Ishikawa (cell line): ENCODE results near the gene TMEM72.

Source experiments
- CEBPB ChIP-seq: IDR thresholded peaks from 2 replicates; pipeline ENCODE4 v1.6.1; 2012
- CREB1 ChIP-seq: IDR thresholded peaks from 2 replicates; pipeline ENCODE4 v1.6.1; 2012; ENCODE audit warnings: low read depth
- EGR1 ChIP-seq: IDR thresholded peaks from 2 replicates; pipeline ENCODE4 v1.6.1; 2012
- EP300 ChIP-seq: IDR thresholded peaks from 2 replicates; pipeline ENCODE4 v1.6.1; 2012; ENCODE audit warnings: borderline replicate concordance
- FOXM1 ChIP-seq: IDR thresholded peaks from 2 replicates; pipeline ENCODE4 v1.6.1; 2012; ENCODE audit warnings: low read depth, borderline replicate concordance
- NFIC ChIP-seq: IDR thresholded peaks from 2 replicates; pipeline ENCODE4 v1.6.1; 2012
- RAD21 ChIP-seq: IDR thresholded peaks from 2 replicates; pipeline ENCODE4 v1.6.1; 2012; ENCODE audit warnings: low read depth
- TAF1 ChIP-seq: IDR thresholded peaks from 2 replicates; pipeline ENCODE4 v1.6.1; 2012; ENCODE audit warnings: low read depth, mild to moderate bottlenecking
- TCF12 ChIP-seq: IDR thresholded peaks from 2 replicates; pipeline ENCODE4 v1.6.1; 2012; ENCODE audit warnings: low read depth
- TEAD4 ChIP-seq: IDR thresholded peaks from 2 replicates; pipeline ENCODE4 v1.6.1; 2012
- YY1 ChIP-seq: IDR thresholded peaks from 2 replicates; pipeline ENCODE4 v1.6.1; 2012; ENCODE audit warnings: low read depth
- ZBTB7A ChIP-seq: IDR thresholded peaks from 2 replicates; pipeline ENCODE4 v1.6.1; 2012; ENCODE audit warnings: low read depth
- TF ChIP-seq, protein P1 (sequence below): IDR thresholded peaks from 2 replicates; pipeline ENCODE4 v1.6.1; 2012; ENCODE audit warnings: low read depth, mild to moderate bottlenecking
- TF ChIP-seq, protein P2 (sequence below): IDR thresholded peaks from 2 replicates; pipeline ENCODE4 v1.6.1; 2012
- TF ChIP-seq, protein P3 (sequence below): IDR thresholded peaks from 2 replicates; pipeline ENCODE4 v1.6.1; 2012

Gene TMEM72

DNA sequence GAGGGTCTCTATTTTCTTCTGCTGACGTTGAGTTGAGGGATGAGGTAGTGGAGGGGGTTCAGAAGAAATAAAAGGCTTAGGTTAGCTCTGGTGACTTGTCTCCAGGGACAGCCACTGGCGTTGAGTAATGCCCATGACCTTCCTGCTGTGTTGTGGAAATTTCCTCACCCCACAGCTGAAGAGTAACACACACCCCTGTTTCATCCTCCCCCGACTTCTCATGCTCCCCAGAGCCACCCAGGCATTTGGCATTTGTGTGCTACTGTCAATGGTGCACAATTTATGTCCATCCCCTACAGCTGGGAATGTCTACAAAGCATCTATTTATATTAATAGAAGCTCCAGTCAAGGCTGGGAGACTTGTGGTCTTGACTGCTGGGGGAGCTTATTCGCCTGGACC lies 4.7 kb upstream of the TMEM72 start:
- TF ChIP-seq, protein P1, sequence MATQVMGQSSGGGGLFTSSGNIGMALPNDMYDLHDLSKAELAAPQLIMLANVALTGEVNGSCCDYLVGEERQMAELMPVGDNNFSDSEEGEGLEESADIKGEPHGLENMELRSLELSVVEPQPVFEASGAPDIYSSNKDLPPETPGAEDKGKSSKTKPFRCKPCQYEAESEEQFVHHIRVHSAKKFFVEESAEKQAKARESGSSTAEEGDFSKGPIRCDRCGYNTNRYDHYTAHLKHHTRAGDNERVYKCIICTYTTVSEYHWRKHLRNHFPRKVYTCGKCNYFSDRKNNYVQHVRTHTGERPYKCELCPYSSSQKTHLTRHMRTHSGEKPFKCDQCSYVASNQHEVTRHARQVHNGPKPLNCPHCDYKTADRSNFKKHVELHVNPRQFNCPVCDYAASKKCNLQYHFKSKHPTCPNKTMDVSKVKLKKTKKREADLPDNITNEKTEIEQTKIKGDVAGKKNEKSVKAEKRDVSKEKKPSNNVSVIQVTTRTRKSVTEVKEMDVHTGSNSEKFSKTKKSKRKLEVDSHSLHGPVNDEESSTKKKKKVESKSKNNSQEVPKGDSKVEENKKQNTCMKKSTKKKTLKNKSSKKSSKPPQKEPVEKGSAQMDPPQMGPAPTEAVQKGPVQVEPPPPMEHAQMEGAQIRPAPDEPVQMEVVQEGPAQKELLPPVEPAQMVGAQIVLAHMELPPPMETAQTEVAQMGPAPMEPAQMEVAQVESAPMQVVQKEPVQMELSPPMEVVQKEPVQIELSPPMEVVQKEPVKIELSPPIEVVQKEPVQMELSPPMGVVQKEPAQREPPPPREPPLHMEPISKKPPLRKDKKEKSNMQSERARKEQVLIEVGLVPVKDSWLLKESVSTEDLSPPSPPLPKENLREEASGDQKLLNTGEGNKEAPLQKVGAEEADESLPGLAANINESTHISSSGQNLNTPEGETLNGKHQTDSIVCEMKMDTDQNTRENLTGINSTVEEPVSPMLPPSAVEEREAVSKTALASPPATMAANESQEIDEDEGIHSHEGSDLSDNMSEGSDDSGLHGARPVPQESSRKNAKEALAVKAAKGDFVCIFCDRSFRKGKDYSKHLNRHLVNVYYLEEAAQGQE, result no peak
- TF ChIP-seq, protein P2, sequence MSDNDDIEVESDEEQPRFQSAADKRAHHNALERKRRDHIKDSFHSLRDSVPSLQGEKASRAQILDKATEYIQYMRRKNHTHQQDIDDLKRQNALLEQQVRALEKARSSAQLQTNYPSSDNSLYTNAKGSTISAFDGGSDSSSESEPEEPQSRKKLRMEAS, result no peak
- TF ChIP-seq EGR1, result no peak

DNA sequence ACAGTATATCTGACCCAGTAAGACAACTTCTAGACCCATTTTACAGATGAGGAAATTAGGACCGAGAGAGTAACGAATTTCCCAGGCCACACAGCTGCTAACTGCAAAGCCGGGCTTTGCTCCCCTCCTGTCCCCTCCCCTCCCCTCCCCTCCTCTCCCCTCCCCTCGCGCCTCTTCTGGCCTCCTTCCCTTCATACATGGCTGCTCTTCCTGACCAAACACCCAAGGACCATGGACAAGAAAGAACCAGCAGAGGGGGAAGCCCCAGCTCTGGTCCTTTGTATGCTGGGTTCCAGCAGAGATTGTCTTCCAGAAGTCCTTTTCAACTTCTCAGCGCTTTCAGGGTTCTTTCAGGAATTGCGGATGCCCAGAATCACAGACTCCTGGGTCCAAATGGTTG lies 3.6 kb upstream of the TMEM72 start:
- no peak for TF ChIP-seq NFIC

DNA sequence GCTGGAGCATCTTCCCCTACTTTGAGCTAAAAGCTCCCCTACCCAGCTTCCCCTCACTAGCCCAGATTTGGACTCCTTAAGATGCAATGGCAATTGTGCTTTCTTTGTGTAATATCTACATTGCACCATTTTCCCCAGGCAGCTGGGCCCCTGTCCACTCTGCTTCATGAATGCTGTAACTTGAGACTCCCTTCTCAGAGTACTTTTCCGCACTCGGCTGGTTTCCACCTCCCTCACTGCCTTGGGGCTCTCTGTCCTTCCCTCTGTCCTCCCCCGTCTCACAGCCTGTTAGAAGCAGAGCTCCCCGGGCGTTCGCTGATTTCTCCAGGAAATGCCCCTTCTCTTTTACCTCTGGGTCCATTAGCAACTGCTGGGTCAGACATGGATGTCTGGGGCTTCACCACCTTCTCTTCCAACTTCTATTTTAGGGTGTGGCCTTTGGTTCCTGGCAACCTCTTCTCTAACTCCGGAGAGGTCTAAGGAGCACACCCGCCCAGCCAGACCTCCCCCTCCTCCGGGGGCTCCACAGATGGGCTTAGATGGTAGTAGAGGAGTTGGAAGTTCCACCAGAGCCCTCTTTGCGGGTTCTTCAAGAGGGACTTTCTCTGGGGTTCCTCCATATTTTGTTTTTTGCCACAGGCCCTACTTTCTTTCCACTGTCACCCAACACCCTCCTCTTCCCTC lies 2.9 kb upstream of the TMEM72 start:
- TF ChIP-seq TEAD4 (no peak), CEBPB (0 out of 2 replicates have a peak, but pooled peaks have one; percentile 23), EGR1 (no peak), NFIC (no peak), CREB1 (no peak), YY1 (no peak), TAF1 (no peak), RAD21 (no peak), EP300 (peak; percentile 34; the same call in 1 of the 2 replicates), FOXM1 (no peak), ZBTB7A (no peak), TCF12 (0 out of 2 replicates have a peak, but pooled peaks have one; percentile 25)
- TF ChIP-seq, protein P3, sequence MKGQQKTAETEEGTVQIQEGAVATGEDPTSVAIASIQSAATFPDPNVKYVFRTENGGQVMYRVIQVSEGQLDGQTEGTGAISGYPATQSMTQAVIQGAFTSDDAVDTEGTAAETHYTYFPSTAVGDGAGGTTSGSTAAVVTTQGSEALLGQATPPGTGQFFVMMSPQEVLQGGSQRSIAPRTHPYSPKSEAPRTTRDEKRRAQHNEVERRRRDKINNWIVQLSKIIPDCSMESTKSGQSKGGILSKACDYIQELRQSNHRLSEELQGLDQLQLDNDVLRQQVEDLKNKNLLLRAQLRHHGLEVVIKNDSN, result no peak
- TF ChIP-seq, protein P1, result no peak
- TF ChIP-seq, protein P2, result no peak

DNA sequence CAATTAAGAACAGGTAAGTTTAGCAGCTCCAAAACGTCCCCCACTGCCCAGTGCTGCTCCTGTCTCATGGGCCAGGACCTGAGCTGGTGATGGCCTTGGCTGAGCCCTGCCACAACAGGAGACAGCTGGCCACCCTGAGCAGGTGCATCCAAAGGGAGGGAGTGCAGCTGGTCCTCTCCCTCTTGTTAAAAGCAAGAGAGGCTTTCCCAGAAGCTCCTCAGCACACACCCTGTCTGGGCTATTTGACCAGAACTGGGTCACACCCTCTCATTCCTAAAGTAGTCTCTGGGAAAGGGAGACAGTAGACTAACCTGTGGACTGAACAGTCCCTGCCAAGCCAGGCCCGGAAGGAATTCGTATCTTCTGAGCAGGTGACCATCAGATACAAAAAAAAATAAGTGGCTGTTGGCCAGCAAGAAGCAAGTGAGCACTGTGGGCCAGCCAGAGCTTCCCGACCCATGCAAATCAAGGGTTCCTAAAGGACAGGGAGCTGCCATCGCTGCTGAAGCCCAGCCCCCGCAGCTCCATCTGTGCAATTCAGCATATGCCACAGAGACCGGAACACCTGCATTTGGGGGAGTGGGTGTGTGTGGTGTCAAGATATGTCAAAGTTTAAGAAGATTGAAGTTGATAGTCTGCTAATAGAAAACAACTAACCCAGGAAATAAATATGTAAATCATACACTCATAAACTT lies 2.1 kb upstream of the TMEM72 start:
- no peak for TF ChIP-seq FOXM1
- no peak for TF ChIP-seq RAD21
- TF ChIP-seq YY1, result no peak
- TF ChIP-seq TEAD4, result no peak
- no peak for TF ChIP-seq TAF1
- TF ChIP-seq NFIC, result no peak
- TF ChIP-seq, protein P2, result no peak
- TF ChIP-seq, protein P1, result no peak
- TF ChIP-seq EP300, result no peak
- TF ChIP-seq EGR1, result no peak
- no peak for TF ChIP-seq TCF12
- TF ChIP-seq CEBPB, result no peak
- TF ChIP-seq, protein P3, result no peak
- TF ChIP-seq ZBTB7A, result no peak
- TF ChIP-seq CREB1, result no peak
